GM20000 (cell line): ENCODE results near the gene RREB1.

Experiments
- DNase-seq: peaks from one replicate; pipeline ENCODE4 v3.0.0; 2012; ENCODE audit warnings: low spot score
- TF ChIP-seq, protein P1 (sequence below): IDR thresholded peaks from 2 replicates; pipeline ENCODE4 v1.5.1; 2012; ENCODE audit warnings: mild to moderate bottlenecking, control low read depth; ENCODE audit errors: extremely low read depth, missing control alignments

RREB1 gene

DNA sequence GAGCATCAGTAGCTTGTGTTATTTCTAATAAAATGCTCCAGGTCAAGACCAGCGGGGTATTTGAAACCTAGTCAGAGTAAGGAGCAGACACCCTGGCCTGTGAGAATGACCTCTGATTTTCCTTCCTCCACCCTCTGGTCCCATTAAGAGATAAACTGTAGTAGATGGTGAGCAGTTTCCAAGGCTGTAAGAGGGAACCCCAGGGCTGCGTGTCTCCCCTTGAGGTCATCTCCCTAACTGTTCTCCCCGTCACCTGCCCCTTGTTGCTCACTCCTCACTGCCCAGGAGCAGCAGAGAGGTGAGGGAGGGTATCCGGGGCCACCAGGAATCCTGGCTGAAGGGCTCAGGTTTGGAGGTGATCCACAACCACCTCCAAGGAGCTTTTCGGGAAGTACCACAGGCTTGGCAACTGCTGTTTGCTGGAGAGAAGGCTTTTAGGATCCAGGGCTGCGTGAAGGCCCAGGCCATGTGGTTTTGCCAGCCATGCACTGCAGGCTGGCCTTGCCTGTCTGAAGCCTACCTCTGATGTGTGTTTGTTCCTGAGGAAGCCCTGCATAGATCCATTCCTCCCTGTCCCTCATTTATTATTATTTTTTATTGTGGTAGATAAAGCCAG, 62.5 kb downstream of the RREB1 start:
- DNase-seq = no peak
- TF ChIP-seq, protein P1, sequence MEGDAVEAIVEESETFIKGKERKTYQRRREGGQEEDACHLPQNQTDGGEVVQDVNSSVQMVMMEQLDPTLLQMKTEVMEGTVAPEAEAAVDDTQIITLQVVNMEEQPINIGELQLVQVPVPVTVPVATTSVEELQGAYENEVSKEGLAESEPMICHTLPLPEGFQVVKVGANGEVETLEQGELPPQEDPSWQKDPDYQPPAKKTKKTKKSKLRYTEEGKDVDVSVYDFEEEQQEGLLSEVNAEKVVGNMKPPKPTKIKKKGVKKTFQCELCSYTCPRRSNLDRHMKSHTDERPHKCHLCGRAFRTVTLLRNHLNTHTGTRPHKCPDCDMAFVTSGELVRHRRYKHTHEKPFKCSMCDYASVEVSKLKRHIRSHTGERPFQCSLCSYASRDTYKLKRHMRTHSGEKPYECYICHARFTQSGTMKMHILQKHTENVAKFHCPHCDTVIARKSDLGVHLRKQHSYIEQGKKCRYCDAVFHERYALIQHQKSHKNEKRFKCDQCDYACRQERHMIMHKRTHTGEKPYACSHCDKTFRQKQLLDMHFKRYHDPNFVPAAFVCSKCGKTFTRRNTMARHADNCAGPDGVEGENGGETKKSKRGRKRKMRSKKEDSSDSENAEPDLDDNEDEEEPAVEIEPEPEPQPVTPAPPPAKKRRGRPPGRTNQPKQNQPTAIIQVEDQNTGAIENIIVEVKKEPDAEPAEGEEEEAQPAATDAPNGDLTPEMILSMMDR = no peak

DNA sequence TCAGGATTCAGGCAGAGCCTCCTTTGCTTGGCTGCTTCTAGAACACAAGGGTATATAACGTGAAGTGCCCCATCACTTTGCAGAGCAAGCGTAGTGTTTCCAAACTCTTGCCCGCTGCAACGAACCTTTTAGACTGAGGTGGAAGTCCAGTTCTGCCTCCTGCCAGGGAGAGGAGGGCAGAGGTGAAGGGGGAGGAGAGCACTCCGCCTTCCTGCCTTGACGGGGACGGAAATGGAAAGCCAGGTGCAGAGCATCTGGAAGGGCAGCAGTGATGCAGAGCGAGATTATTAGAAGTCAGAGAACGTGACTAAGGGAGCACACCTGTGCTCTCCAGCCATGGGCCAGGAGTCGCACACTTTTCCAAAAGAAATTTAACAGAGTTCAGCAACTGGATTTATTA, 63.4 kb downstream of the RREB1 start:
- TF ChIP-seq, protein P1 = no peak
- no peak for DNase-seq

DNA sequence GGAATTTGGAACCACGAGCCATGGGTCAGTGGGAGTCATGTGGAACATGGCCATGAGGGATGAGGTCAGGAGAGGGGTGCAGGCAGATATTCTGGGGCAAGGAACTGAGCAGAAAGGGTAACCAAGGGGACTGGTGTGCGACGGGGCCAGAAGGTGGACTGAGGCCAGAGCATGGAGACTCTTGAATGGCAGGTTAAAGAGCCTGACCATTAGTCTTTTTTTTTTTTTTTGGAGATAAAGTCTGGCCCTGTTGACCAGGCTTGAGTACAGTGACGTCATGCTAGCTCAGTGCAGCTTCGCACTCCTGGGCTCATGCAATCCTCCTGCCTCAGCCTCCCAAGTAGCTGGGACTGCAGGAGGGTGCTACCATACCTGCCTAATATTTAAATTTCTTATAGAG, 64.0 kb downstream of the RREB1 start:
- TF ChIP-seq, protein P1 = no peak
- DNase-seq = no peak

DNA sequence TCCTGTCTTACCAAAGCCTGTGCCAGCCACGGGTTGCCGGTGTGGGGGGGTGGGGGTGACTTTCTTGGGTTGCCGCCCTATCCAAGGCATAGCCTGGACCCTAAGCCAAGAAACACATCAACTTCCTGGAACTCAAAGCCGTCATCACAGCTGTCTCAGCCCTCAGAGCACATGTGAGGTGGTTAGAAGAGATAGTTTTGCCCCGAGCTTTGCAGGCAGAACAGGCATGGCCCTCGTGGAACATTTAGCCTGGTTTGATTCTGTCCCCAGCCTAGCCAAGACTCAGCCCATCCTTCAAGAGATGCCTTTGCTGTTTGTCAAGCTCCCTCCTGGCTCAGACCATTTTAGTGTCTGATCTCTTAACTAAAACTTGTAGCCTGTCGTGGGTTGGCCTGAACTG, 64.9 kb downstream of the RREB1 start:
- no peak for DNase-seq
- TF ChIP-seq, protein P1 = no peak

DNA sequence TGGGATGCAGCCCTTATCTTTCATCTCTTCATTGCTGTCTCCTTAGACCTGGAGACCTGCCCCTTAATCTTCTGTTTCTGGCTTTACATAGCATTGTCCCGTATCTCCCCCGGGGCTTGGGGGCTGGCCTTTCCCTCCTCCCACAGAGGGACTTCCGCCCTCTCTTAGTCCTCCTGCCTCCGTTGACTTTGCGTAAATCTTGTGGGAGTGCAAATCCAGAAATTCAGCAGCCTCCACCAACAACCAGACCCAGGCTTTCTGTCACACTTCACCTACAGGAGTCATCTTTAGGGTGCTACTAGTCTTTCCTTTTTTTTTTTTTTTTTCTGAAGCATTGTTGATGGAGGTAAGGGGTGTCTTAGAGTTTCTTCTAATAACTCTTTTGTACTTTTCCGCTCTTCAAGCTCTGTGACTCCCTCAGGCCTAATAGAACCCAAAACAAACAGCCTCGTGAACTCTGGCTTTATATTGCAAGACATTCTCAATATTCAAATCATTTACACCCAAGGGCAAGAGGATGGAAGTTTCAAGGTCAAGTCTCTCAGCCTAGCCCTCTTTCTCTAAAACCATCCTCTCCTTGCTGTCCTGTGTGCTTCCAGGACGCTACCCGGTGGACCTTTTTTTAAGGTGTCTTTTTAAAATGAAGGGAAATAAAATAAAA, 66.2 kb downstream of the RREB1 start:
- TF ChIP-seq, protein P1 = no peak
- no peak for DNase-seq

DNA sequence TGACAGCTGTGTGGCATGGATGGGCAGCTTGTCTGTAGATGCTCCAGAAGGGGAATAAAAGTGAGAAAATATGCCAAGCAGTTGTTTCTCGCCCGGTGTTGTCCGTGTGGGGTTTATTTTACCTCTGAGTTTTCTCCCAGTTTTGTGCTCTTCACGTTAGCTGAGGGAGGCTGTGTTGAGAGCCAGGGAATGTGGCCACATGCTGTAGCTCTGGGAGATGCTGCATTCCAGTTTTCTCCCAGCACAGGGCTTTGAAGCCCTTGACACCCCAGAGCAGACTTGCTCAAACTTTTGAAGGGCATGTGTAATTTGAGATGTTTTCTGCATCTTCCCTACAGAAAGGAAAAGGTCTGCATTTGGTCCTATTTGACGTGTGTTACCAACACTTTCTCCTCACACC, 67.7 kb downstream of the RREB1 start:
- DNase-seq = no peak
- TF ChIP-seq, protein P1 = no peak

DNA sequence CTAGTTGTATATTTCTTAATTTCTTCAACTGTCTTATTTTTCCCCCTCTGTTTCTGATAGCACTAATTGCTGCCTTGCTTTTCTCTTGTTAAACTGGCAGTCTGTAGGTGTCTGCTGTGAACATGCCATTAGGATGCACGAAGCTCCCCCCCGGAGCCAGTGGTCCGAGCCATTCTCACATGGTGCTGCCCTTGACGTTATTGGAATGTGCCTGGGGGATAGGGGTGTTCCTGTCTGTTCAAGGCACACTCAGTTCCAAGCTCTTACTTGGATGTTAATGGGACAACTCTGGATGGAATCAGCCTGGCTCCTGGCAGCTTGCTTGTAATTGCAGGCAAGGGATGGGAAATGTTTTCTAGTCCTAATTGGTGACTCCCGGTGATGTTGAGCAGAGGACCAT, 68.4 kb downstream of the RREB1 start:
- no peak for DNase-seq
- TF ChIP-seq, protein P1 = no peak
